Endodermal cell (in vitro differentiated cells): ENCODE data around the gene SFTPA2. TPM values are rescaled to one million over a fixed set of nuclear protein-coding genes. Genes with fewer than 3 reads are reported as not detected.

Experiments
- DNase-seq: peaks from one replicate; pipeline ENCODE4 v3.0.0-alpha.2; 2017
- H3K27ac ChIP-seq: 2 replicates; pipeline ENCODE4 v1.5.1; 2013; ENCODE audit warnings: mild to moderate bottlenecking, low read depth, low read length, moderate library complexity
- H3K27me3 ChIP-seq: 2 replicates; pipeline ENCODE4 v1.6.1; 2013; ENCODE audit warnings: mild to moderate bottlenecking, low read length, moderate library complexity; ENCODE audit not compliant: insufficient read depth, control insufficient read depth, poor library complexity, severe bottlenecking
- H3K36me3 ChIP-seq: 2 replicates; pipeline ENCODE4 v1.7.0; 2013; ENCODE audit warnings: mild to moderate bottlenecking, low read length, moderate library complexity; ENCODE audit not compliant: control insufficient read depth, insufficient read depth
- H3K4me1 ChIP-seq: one replicate; pipeline ENCODE4 v1.7.0; 2013; ENCODE audit warnings: low read length; ENCODE audit not compliant: control insufficient read depth, insufficient read depth
- H3K4me3 ChIP-seq: 2 replicates; pipeline ENCODE4 v1.5.1; 2013; ENCODE audit warnings: mild to moderate bottlenecking, low read length, moderate library complexity
- H3K9ac ChIP-seq: 2 replicates; pipeline ENCODE4 v1.6.1; 2013; ENCODE audit warnings: mild to moderate bottlenecking, low read length, moderate library complexity; ENCODE audit not compliant: poor library complexity, severe bottlenecking; ENCODE audit errors: extremely low read depth
- H3K9me3 ChIP-seq: 2 replicates; pipeline ENCODE4 v1.6.1; 2013; ENCODE audit warnings: mild to moderate bottlenecking, low read length, moderate library complexity; ENCODE audit not compliant: control insufficient read depth
- H3K27ac Mint-ChIP-seq: 2 replicates; pipeline ENCODE4 v1.8.0; 2020; ENCODE audit warnings: mixed read lengths
- H3K27me3 Mint-ChIP-seq: 2 replicates; pipeline ENCODE4 v1.8.0; 2021; ENCODE audit warnings: mild to moderate bottlenecking, mixed read lengths; ENCODE audit not compliant: insufficient read depth
- H3K36me3 Mint-ChIP-seq: 2 replicates; pipeline ENCODE4 v1.8.0; 2020; ENCODE audit warnings: low read depth, mixed read lengths
- H3K4me1 Mint-ChIP-seq: 2 replicates; pipeline ENCODE4 v1.8.0; 2020; ENCODE audit warnings: mixed read lengths
- H3K4me3 Mint-ChIP-seq: 2 replicates; pipeline ENCODE4 v1.8.0; 2020; ENCODE audit warnings: mild to moderate bottlenecking, moderate library complexity, mixed read lengths
- H3K9me3 Mint-ChIP-seq: 2 replicates; pipeline ENCODE4 v1.8.0; 2020; ENCODE audit warnings: mild to moderate bottlenecking, mixed read lengths
- CTCF ChIP-seq: fragments of 200-600 bp; sonication (generic); conservative IDR thresholded peaks from 2 replicates; pipeline ENCODE4 v1.5.0; 2021; ENCODE audit warnings: antibody characterized with exemption, mild to moderate bottlenecking
- WGBS, 2 experiments: methylation state at CpG; one replicate each; pipeline versions ENCODE4 v1.1.5 to v1.1.7; 2013; ENCODE audit warnings: missing lambda C conversion rate in 2 of 2, mixed read lengths in 1 of 2; ENCODE audit not compliant: insufficient coverage in 1 of 2, insufficient read length in 1 of 2; 5-methylcytosine and 5-hydroxymethylcytosine counted together
- long read RNA-seq, 4 experiments: library from polyadenylated mRNA in 2 of 4; library from RNA in 1 of 4; library from capped mRNA in 1 of 4; stranded (forward) in 3 of 4; unstranded in 1 of 4; transcript quantifications; one replicate each; pipeline ENCODE4 v2.0.0, GENCODE V29; 2020 to 2021; ENCODE audit warnings: inconsistent platforms in 1 of 4
- polyA plus RNA-seq, 2 experiments: library from polyadenylated mRNA; stranded (reverse); fragments of 50-300 nt; gene quantifications; one replicate each; pipeline ENCODE4 v1.2.3, GENCODE V29; 2013
- total RNA-seq, 2 donors: library from RNA; stranded (reverse); fragmentation: NEBNext Ultra II Directional in 1 of 2; extraction: Animal tissue kit (Norgen Biotek cat#: 25700) in 1 of 2; gene quantifications; 2 replicates in 1 of 2; 3 replicates in 1 of 2; pipeline ENCODE4 v1.2.1, GENCODE V29; 2021

SFTPA2 gene
- total RNA-seq: not detected
- polyA plus RNA-seq (2013, experiment 1 of 2): 0.18 TPM
- polyA plus RNA-seq (2013, experiment 2 of 2): 0.37 TPM
- long read RNA-seq, experiment 1: 0 reads
- long read RNA-seq, experiment 2: 0 reads
- long read RNA-seq, experiment 3: 0 reads
- long read RNA-seq, experiment 4: 0 reads

DNA sequence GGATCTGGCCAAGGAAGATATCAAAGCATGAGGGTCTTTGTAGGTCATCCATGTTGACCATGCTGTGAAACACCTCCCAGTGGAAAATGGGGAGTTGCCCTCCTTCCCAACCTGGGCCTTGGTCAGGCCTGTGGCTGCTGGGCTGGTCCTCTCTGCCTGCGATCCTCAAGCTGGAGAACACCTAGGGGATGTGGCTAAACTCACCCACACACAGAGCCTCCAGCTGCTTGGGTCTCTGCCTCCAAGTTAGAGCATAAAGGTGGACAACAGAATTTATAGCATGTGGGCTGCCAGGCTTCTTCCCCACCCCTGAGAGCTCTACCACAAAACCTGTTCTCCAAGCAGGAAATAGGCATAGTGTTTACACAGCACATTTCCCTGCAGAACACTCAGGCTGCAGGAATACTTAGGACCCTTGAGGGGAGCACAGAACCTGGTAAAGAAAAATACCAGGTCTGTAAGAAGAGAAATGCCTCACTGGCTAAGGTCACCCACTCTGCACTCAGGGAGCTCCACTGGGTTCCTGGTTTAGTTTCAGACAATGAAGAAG is at the start of gene SFTPA2:
SFTPA2 (minus strand) TSS at position 248 of the 550 bp plus-strand sequence. CDS start 924 bp downstream, outside the sequence.
- Histone ChIP-seq H3K4me3 (no peak within 1 kb of the TSS), H3K9ac (no peak within 1 kb of the TSS), H3K27ac (no peak within 1 kb of the TSS), H3K27me3 (peaks cover 15% of the 10 kb centered on the region), H3K4me1 (no peaks in the 10 kb centered on the region), H3K9me3 (no peaks in the 10 kb centered on the region), H3K36me3 (no peaks in the 10 kb centered on the region)
- 85 to 100% methylated on average over 1 of the region's 1 CpG for whole genome bisulfite sequencing, 2 experiments
- no peak for DNase-seq
- Mint-ChIP-seq H3K27me3 (peaks cover 17% of the 10 kb centered on the region), H3K4me3 (no peak within 1 kb of the TSS), H3K36me3 (no peaks in the 10 kb centered on the region), H3K27ac (no peak within 1 kb of the TSS), H3K4me1 (no peaks in the 10 kb centered on the region), H3K9me3 (no peaks in the 10 kb centered on the region)
- no peak for TF ChIP-seq CTCF

- Histone ChIP-seq H3K9me3 (no peaks in the 10 kb centered on the region), H3K9ac (no peak overlapping the region), H3K4me3 (no peak overlapping the region), H3K27ac (no peak overlapping the region), H3K36me3 (no peaks in the 10 kb centered on the region), H3K27me3 (peaks cover 13% of the 10 kb centered on the region), H3K4me1 (no peaks in the 10 kb centered on the region)
- H3K36me3 Mint-ChIP-seq: no peaks in the 10 kb centered on the region
- no peak overlapping the region for H3K4me3 Mint-ChIP-seq
- peak; percentile 95 for TF ChIP-seq CTCF
- DNase-seq: peak; percentile 86
- H3K27me3 Mint-ChIP-seq: peaks cover 16% of the 10 kb centered on the region
- H3K4me1 Mint-ChIP-seq: no peaks in the 10 kb centered on the region
- whole genome bisulfite sequencing, 2 experiments: 30 to 65% methylated on average over 5 to 19 of the region's 20 CpGs
- H3K9me3 Mint-ChIP-seq: no peaks in the 10 kb centered on the region
- H3K27ac Mint-ChIP-seq: no peak overlapping the region
Measured at GRCh38 chr10:79608505-79609375, 48.5 kb upstream of the SFTPA2 start.

GRCh38 chr10:79605308-79605707 is 45.1 kb upstream of the SFTPA2 start:
- Histone ChIP-seq H3K27me3 (peaks cover 20% of the 10 kb centered on the region), H3K36me3 (no peaks in the 10 kb centered on the region), H3K9ac (no peak overlapping the region), H3K9me3 (no peaks in the 10 kb centered on the region), H3K27ac (no peak overlapping the region), H3K4me3 (no peak overlapping the region), H3K4me1 (no peaks in the 10 kb centered on the region)
- H3K4me1 Mint-ChIP-seq: no peaks in the 10 kb centered on the region
- no peaks in the 10 kb centered on the region for H3K36me3 Mint-ChIP-seq
- no peak for DNase-seq
- H3K27ac Mint-ChIP-seq: no peak overlapping the region
- no peak for TF ChIP-seq CTCF
- no peak overlapping the region for H3K4me3 Mint-ChIP-seq
- H3K9me3 Mint-ChIP-seq: peaks cover 7% of the 10 kb centered on the region
- peaks cover 14% of the 10 kb centered on the region for H3K27me3 Mint-ChIP-seq
